Adrenal gland (tissue), 12 donors: Measurements from ENCODE around the gene CHST2. TPM values are rescaled to one million over a fixed set of nuclear protein-coding genes. Genes with fewer than 3 reads are reported as not detected.

ENCODE experiments used
- DNase-seq, 7 donors: peaks; one replicate each; pipeline ENCODE4 v3.0.0-alpha.2; 2019 to 2020
- H3K27ac ChIP-seq, 5 donors: fragments of 200-600 bp; sonication (generic) in 4 of 5; 1 replicate in 3 of 5; 2 replicates in 2 of 5; pipeline versions ENCODE4 v1.5.1 to v1.8.0; 2016 to 2020; ENCODE audit warnings: mild to moderate bottlenecking in 1 of 5
- H3K27me3 ChIP-seq: fragments of 200-600 bp; 2 replicates; pipeline ENCODE4 v1.8.0; 2021
- H3K36me3 ChIP-seq, 2 donors: fragments of 200-600 bp; replicated peaks in 1 of 2; 1 replicate in 1 of 2; 2 replicates in 1 of 2; pipeline versions ENCODE4 v1.5.1 to v1.8.0; 2018 to 2022
- H3K4me1 ChIP-seq, 2 donors: fragments of 200-600 bp; replicated peaks in 1 of 2; 1 replicate in 1 of 2; 2 replicates in 1 of 2; pipeline versions ENCODE4 v1.5.1 to v1.8.0; 2018 to 2021
- H3K4me3 ChIP-seq, 4 donors: fragments of 200-600 bp; sonication (generic) in 3 of 4; one replicate each; pipeline ENCODE4 v1.5.1; 2016 to 2018
- H3K9me3 ChIP-seq, 3 donors: fragments of 200-600 bp; sonication (generic) in 1 of 3; replicated peaks in 1 of 3; 1 replicate in 2 of 3; 2 replicates in 1 of 3; pipeline versions ENCODE4 v1.5.1 to v1.8.0; 2016 to 2021
- CTCF ChIP-seq, 6 experiments: fragments of 450-650 bp in 4 of 6; fragments of 200-600 bp in 2 of 6; sonication (generic) in 1 of 6; IDR thresholded peaks; 1 replicate in 5 of 6; 2 replicates in 1 of 6; pipeline versions ENCODE4 v1.5.1 to v1.8.0; 2016 to 2021; ENCODE audit warnings: antibody characterized with exemption in 6 of 6, mild to moderate bottlenecking in 2 of 6, moderate library complexity in 1 of 6
- POLR2A ChIP-seq, 2 donors: fragments of 450-650 bp; IDR thresholded peaks; one replicate each; pipeline ENCODE4 v1.6.1; 2017; ENCODE audit warnings: antibody characterized with exemption in 2 of 2, mild to moderate bottlenecking in 2 of 2, moderate library complexity in 1 of 2
- WGBS, 4 donors: extraction: QIAGEN DNeasy Blood & Tissue Kit in 2 of 4; methylation state at CpG; one replicate each; pipeline versions ENCODE4 v1.1.5 to v1.1.7; 2013 to 2017; 5-methylcytosine and 5-hydroxymethylcytosine counted together
- intact Hi-C, 2 donors: fragments of 100-400 bp; cut with DNase I; formaldehyde crosslinking; loops; one replicate each; pipeline versions ENCODE4 v1.14.1 to v1.15.0; 2022 to 2023
- polyA plus RNA-seq, 3 donors: library from polyadenylated mRNA; stranded (reverse); fragments of 200-250 nt in 2 of 3; fragments of 350-450 nt in 1 of 3; fragmentation: Illumina TruSeq in 1 of 3; extraction: RNeasy Lipid Tissue Mini Kit (QIAGEN cat#74804) in 1 of 3; gene quantifications; one replicate each; pipeline ENCODE4 v1.2.3, GENCODE V29; 2013 to 2014
- total RNA-seq, 9 donors: library from RNA; depleted of rRNA in 4 of 9; stranded (reverse); fragments of >200 nt in 4 of 9; fragments of 120-200 nt in 1 of 9; fragmentation: NEBNext Ultra II Directional in 1 of 9; extraction: Animal tissue kit (Norgen Biotek cat#: 25700) in 1 of 9; gene quantifications; one replicate each; pipeline versions ENCODE4 v1.1.0 to v1.2.4, GENCODE V29; 2013 to 2023
- donor health status: healthy with polysubstance abuse.
- donor health status: Bipolar disorder and iron deficiency.
- donor health status: DM: yes; HTN: yes; CAD: no.
- donor health status: DM: no; HTN: no; CAD: no.
- donor health status: DM: no; HTN: no; CAD: no.
- donor health status: DM: yes; HTN: yes; CAD: no.

Gene CHST2
- total and polyA plus RNA-seq, 12 donors: 1.9 to 11.4 (median 3.6) TPM

DNA sequence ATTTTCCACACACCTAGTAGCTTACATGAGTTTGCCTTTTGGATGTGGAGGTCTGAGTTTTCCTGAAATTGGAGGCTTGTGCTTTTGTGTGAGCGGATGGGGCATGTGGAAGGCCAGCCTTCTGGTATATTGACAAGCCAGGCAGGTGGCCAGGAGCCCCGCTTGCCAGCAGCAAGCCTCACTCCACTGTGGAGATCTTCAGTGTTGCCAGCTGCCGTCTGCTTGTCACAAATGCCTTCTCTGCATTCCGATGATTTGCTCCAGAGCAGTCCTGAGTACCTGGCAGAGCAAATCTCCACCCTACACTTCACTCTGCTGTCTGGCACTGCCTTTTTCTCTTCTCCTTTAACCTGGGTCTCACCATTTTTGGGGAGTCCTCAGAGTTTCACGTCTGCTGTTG lies 29.1 kb upstream of the CHST2 start:
- no peaks in the 10 kb centered on the region for H3K4me1 ChIP-seq
- WGBS, 4 donors: 55 to 62% (median 58%) methylated on average over 5 of the region's 5 CpGs
- TF ChIP-seq CTCF (IDR thresholded peaks at IDR 0.05) (no peak), POLR2A (IDR thresholded peaks at IDR 0.05) (no peak)

DNA sequence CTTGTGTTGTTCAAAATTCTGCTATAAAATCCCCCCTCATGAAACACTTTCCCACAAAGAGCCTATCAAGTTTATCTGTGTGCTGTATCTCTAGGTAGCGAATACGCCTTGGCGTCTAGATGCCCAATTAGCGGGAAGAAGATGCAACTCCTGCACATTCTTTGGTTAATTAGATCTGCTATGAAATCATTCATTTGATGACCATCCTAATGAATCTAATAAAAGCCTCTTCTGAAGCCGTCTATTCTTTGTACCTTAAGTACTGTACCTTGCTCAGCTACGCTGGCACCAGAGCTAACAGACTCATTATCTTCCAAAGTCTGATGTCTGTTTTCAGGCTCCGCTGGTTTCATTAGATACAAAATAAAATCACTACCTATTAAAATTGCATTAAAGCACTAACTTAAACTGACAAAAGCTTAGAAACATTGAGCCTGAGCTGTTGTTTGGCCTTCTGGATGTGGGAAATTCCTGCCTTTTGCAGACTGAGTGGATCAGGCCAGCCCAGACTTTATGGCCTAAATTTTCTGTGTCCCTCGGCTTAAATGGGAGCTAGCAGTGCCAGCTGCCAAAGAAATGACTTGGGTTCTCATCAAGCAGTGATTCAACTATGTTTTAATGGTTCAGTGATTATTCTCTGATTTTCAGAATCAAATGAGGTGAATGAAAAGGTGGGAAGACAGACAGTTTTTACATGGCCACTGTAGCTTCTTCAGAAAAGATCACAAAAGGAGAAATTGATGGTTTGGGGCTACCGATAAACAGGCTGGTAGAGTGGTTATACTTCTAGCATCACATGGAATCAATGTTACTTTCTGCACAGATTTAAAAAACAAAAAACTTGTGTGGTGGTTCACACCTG lies 28.4 kb upstream of the CHST2 start:
- Histone ChIP-seq H3K9me3 (no peaks in the 10 kb centered on the region), H3K36me3 (no peaks in the 10 kb centered on the region), H3K4me3 (no peak overlapping the region), H3K27ac (no peak overlapping the region), H3K27me3 (peaks cover 4% of the 10 kb centered on the region), H3K4me1 (no peaks in the 10 kb centered on the region)
- 81 to 95% (median 87%) methylated on average over 9 of the region's 9 CpGs for WGBS, 4 donors
- DNase-seq: no peak
- TF ChIP-seq POLR2A (IDR thresholded peaks at IDR 0.05) (no peak), CTCF (IDR thresholded peaks at IDR 0.05) (no peak)
- intact Hi-C loops: no loop called here

More for the DNA sequence above, 29.1 kb upstream of the CHST2 start:
- intact Hi-C loops: no loop called here
- Histone ChIP-seq H3K36me3 (no peaks in the 10 kb centered on the region), H3K27ac (no peak overlapping the region), H3K27me3 (peaks cover 3% of the 10 kb centered on the region), H3K9me3 (no peaks in the 10 kb centered on the region), H3K4me3 (no peak overlapping the region)
- DNase-seq: no peak

DNA sequence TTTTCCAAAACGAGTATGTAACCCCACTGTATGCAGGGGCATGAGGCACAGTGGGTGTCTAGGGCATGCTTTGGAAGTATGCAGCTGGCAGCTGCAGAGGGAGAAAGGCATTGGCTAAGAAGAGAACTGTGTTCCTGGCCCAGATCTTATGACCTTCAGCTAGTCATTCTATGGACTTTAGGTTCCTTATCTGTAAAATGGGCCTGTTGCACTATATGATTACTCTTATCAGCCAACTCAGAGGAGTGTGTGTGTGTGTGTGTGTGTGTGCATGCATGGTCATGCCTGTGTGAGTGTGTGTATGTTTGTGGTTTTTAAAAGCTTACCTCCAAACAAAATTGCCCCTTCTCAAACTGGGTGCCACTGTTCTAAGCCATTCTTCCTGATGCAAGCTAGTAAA lies 27.4 kb upstream of the CHST2 start:
- Histone ChIP-seq H3K27me3 (peaks cover 4% of the 10 kb centered on the region), H3K27ac (no peak overlapping the region), H3K4me1 (no peaks in the 10 kb centered on the region), H3K4me3 (no peak overlapping the region), H3K9me3 (no peaks in the 10 kb centered on the region), H3K36me3 (no peaks in the 10 kb centered on the region)
- 61 to 88% (median 71%) methylated on average over 1 of the region's 1 CpG for WGBS, 4 donors
- intact Hi-C loops: no loop called here
- TF ChIP-seq POLR2A (IDR thresholded peaks at IDR 0.05): no peak
- DNase-seq: no peak

- Histone ChIP-seq H3K27ac (no peak overlapping the region), H3K36me3 (no peaks in the 10 kb centered on the region), H3K9me3 (no peaks in the 10 kb centered on the region), H3K4me1 (no peaks in the 10 kb centered on the region), H3K4me3 (no peak overlapping the region), H3K27me3 (peaks cover 4% of the 10 kb centered on the region)
- no peak for TF ChIP-seq CTCF (IDR thresholded peaks at IDR 0.05)
- TF ChIP-seq POLR2A (IDR thresholded peaks at IDR 0.05): no peak
- no peak for DNase-seq
- 89 to 100% (median 91%) methylated on average over 2 of the region's 2 CpGs for whole genome bisulfite sequencing, 4 donors
- intact Hi-C loops: no loop called here
Observed at GRCh38 chr3:143095813-143096212, 23.8 kb upstream of the CHST2 start.
